ENCODE measurements around the gene TMEM101.
"Not testable (repeated sequence)": the region's sequence is repeated elsewhere in the genome, so short reads cannot be mapped to it uniquely, and the experiment has no call there.

TMEM101 gene

GRCh38 chr17:44023545-44024270, 8.9 kb upstream of the TMEM101 start:
- no peak for DNase-seq (ENCODE audit: low read depth)

GRCh38 chr17:44022246-44022645, 7.5 kb upstream of the TMEM101 start:
- no peak for DNase-seq (ENCODE audit: low read depth)

- not testable (repeated sequence) for DNase-seq (ENCODE audit: low read depth)
Measured at GRCh38 chr17:44021227-44021626, 6.5 kb upstream of the TMEM101 start.

GRCh38 chr17:44014133-44014436, 678 bp downstream of the TMEM101 start:
- no peak for DNase-seq (ENCODE audit: low read depth)

- no peak for DNase-seq (ENCODE audit: low read depth)
Measured at GRCh38 chr17:44012874-44013273, 1.9 kb downstream of the TMEM101 start.

- DNase-seq (ENCODE audit: low read depth) = no peak
Measured at GRCh38 chr17:44012391-44012790, 2.4 kb downstream of the TMEM101 start.

GRCh38 chr17:44011876-44012275, 2.9 kb downstream of the TMEM101 start:
- DNase-seq (ENCODE audit: low read depth) = no peak

GRCh38 chr17:44010966-44011647, 3.7 kb downstream of the TMEM101 start:
- peak; percentile 59 for DNase-seq (ENCODE audit: low read depth)

GRCh38 chr17:44008205-44008909, 6.4 kb downstream of the TMEM101 start:
- no peak for DNase-seq (ENCODE audit: low read depth)

- DNase-seq (ENCODE audit: low read depth) = no peak
Measured at GRCh38 chr17:44007346-44008204, 7.2 kb downstream of the TMEM101 start.

GRCh38 chr17:44006598-44007345, 8.0 kb downstream of the TMEM101 start:
- peak; percentile 99 for DNase-seq (ENCODE audit: low read depth)

GRCh38 chr17:44006272-44006597, 8.5 kb downstream of the TMEM101 start:
- DNase-seq (ENCODE audit: low read depth) = no peak

- DNase-seq (ENCODE audit: low read depth) = peak; percentile 46
Measured at GRCh38 chr17:44005527-44006271, 9.1 kb downstream of the TMEM101 start.

GRCh38 chr17:44004761-44005526, 9.8 kb downstream of the TMEM101 start:
- peak; percentile 39 for DNase-seq (ENCODE audit: low read depth)

GRCh38 chr17:44004077-44004760, 10.5 kb downstream of the TMEM101 start, which contains the start of gene NAGS:
NAGS (plus strand) TSS chr17:44004622; CDS start chr17:44004664, 42 bp downstream.
- peak; percentile 34 for DNase-seq (ENCODE audit: low read depth)

GRCh38 chr17:44002141-44002848, 12.5 kb downstream of the TMEM101 start:
- peak; percentile 87 for DNase-seq (ENCODE audit: low read depth)

GRCh38 chr17:44001461-44001920, 13.3 kb downstream of the TMEM101 start:
- DNase-seq (ENCODE audit: low read depth) = no peak

- DNase-seq (ENCODE audit: low read depth) = no peak
Measured at GRCh38 chr17:44000871-44001460, 13.8 kb downstream of the TMEM101 start.

All from iris pigment epithelial cell (primary cell).